GDM1 (cell line): ENCODE measurements around the gene MFSD1.

Experiments used
- DNase-seq: peaks from one replicate; lab custom pipeline; 2025; lab: John Stamatoyannopoulos, UW

The MFSD1 gene

DNA sequence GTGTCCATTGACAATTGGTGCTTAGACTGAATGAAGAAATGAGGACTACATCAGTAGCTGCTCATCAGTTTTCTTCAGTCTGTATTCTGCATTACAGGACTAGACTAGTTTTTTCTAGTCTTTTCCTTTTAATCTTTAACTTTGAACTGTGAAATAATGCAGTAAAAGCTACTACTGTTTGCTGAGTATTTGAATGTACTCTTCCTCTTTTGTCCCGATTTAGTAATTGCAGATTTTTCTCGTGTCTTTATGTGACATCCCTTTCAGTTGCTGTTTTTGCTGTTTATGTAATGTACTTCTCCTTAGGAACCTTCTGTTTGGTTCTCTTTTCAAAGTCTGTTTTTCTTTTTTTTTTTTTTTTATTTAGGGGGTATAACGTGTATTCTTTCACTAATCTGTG, 17.4 kb downstream of the MFSD1 start:
- DNase-seq = no peak

DNA sequence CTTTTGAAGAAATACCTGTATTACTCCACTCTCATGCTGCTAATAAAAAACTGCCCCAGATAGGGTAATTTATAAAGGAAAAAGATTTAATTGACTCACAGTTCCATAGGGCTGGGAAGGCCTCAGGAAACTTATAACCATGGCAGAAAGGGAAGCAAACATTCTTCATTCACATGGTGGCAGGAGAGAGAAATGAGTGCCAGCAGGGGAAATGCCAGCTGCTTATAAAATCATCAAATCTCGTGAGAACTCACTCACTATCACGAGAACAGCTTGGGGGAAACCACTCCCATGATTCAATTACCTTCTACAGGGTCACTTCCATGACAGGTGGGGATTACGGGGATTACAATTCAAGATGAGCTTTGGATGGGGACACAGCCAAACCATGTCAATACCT, 18.7 kb downstream of the MFSD1 start:
- DNase-seq = no peak

DNA sequence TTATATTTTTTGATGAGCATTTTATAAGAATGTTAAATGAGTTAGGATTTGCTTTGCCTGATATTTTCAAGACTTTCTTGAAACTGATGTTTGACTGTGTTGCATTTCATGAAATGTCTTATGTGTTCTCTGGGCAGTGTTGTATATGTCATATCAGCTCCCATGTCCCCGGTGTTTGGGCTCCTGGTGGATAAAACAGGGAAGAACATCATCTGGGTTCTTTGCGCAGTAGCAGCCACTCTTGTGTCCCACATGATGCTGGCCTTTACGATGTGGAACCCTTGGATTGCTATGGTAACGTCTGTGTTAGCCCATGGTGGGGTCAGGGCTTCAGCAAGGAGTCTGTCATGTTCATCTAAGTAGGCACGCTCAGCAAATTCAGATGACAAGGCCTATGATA, 20.0 kb downstream of the MFSD1 start:
- no peak for DNase-seq

DNA sequence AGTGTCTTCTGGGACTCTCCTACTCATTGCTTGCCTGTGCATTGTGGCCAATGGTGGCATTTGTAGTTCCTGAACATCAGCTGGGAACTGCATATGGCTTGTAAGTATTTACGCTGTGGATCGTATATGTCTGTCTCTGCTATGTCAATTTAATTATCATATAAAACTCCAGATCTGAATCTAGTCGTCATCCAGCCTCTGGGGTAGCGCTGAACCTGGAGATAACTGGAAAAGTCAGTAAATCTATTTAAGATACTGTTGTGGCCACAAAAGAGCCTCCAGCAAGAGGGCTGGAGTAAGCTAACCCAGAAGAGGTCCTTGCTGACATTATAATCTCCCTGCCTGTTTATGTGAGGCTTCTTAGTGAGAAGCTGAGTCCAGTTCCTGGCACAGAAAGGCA, 21.6 kb downstream of the MFSD1 start:
- DNase-seq = no peak

DNA sequence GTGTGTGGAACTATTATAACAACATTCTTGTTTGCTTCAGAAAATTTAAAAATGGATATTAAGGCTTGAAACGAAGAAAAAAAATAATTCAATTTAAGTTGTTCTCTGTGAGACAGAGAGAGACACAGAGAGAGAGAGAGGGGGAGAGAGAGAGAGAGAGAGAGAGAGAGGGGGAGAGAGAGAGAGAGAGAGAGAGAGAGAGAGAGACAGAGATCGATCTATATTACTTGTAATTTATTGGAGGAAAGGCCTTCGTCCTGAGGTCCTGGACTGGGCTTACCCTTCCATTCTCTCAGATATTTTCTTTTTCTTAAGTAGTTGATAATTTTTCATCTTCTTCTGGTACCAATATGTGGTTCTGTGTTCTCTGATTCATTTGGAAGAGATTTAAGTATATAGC, 25.9 kb downstream of the MFSD1 start:
- DNase-seq = no peak

DNA sequence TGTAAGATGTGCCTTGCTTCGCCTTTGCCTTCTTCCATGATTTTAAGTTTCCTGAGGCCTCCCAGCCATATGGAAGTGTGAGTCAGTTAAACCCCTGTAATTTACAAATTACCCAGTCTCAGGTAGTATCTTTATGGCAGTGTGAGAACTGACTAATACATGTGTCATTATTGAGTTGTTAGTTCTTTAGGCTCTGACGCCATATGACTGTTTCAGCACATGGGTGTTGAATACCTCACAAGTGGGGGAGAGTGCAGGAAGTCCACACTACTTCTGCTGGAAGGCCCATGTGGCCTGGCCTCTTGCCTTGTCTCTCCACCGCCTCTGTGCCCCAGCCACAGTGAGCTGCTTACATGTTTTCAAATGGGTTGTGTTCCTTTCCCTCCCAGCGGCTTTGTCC, 28.5 kb downstream of the MFSD1 start:
- DNase-seq = no peak

DNA sequence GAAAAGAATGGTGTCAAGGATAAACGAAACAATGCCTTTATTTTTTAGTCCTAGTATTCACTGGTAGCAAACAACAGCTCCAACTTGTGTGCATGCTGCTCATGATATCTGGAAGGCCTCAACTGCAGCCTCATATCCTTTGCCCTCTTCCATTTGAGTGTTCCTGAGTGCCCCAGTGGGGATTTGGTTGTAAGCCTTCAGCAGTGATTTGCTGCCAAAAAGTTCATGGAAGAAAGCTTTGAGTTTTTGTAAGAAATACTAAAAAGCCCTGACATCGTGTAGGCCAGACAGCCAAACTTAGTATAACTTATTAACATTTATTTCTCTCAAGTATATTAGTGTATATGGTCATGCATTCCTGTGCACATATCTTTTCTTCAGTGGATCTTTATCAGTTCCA, 30.0 kb downstream of the MFSD1 start:
- no peak for DNase-seq

DNA sequence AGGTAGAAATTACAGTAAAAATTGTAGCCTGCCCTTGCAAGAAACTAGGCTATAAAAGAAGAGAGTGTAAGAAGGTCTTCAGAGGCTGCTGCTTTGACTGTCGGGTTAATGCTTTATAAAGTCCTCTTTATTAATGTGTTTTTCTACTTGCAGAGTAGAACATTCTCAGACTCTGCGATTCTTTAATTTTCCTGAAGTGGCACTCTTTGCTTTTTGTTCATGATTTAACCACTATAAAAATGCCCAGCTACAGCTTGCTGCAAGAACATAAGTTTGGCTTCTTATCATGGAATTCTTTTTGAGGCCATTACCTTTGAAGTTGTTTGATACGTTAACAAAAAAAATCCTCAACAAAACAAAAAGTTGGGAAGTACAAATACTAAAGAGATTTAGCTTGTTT, 33.8 kb downstream of the MFSD1 start:
- DNase-seq = no peak

DNA sequence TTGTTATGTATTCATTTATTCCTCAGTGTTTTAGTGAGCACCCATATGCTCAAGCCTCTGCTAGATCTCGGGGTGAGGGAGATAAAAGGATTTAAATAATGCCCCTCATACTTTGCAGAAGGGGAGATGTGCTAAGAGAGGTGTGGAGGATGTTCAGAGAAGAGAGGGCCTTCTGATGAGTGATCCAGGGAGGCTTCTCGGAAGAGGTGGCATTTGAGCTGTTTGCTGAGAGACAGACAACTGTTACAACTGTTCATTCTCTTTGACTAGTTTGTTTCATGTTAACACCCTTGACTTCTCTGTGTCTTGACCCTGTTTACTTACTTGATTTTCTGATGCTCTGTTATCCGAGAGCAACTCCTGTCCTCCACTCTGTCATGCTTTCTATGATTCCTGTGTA, 34.5 kb downstream of the MFSD1 start:
- no peak for DNase-seq

DNA sequence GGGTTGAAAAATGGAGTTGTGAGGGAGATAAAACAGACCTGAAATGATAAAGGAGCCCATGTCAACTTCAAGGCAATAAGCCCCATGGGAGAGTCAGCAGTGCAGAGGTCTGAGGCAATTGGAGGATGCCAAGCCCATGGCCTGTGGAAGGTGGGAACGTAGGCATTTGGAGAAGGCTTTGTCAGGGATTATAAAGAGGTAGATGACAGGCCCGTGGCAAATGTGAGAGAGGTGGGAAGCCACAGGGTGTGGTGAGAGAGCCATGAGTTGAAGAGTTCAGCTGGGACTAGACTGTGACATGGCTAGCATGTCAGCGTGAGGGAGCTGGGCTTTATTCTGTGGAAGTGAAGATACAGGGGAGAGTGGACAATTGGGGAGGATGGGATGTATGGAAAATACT, 35.4 kb downstream of the MFSD1 start:
- no peak for DNase-seq

DNA sequence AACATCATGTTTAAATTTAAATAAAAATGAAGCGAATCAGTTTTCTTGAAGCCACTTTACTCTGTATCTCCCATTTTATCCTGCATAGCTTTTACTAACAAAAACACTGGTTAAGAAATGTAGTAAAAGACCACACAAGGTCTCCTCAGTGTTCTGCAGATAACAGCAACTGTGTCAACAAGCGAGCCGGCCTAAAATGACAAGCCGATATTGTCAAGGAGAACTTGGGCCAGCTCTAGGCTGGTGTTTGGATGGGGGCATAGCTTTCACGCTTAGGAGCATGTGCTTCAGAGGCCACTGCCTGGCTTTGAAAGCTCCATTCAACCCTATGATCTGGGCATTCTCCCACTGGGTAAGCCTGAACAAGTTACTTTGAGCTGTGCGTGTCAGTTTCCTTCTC, 38.1 kb downstream of the MFSD1 start:
- no peak for DNase-seq

DNA sequence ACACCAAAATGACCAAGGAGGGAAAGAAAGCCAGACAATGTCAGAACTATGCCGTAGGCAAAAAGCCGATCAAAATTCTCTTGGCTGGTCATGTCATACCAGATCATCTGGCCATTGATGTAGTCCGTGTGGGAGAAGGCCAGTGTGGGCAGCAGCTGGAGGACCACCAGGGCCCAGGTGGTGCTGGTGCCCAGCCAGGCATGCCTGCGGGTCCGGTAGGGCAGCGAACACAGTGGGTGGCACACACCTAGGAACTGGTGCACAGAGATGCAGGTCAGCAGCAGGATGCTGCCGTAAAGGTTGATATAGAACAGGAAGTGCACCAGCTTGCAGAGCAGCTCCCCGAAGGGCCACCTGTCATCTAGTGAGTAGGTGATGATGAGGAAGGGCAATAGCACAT, 39.5 kb downstream of the MFSD1 start:
- no peak for DNase-seq

DNA sequence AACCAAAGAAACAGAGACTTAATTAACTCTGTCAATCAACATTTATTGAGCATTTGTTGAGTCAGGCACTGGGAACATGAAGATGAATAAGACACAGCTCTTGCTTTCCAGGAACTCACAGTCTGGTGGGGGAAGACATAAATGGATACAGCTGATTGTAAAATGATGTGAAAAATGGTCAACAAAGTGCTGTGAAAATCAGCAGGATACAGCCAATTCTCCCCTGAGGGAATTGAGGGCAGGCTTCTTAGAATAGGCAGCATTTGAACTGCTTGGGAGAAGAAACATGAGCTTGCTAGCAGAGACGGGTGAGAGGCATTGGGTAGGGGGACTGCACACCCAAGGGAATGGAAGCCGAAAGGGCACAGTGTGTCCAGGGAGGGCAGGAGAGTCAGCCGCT, 41.1 kb downstream of the MFSD1 start:
- no peak for DNase-seq

DNA sequence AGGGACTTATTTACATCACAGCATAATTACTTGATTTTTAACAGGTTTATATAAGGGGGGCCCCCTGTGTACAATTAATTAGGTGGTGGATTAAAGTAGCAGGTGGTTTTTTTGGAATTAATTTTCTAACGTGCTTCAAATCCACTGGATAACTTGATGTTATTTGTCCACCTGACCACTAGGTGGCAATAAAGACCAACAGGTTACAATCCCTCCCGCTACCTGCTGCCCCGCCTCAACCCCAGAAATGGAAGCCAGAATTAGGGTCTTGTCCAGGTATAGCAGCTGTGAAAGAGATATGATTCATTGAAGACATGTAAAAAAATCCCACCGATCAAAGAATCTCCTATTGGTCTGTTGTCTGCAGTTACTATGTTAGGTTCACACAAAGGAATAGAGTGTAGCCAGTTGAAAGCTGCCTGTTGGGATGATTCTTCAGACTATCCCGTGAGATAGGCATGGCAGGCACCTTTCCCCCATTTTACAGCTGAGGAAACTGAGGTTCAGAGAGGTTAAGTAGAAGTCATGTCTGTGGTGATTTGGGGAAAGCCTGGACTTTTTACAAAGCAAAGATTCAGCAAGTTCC, 44.0 kb downstream of the MFSD1 start:
- no peak for DNase-seq

DNA sequence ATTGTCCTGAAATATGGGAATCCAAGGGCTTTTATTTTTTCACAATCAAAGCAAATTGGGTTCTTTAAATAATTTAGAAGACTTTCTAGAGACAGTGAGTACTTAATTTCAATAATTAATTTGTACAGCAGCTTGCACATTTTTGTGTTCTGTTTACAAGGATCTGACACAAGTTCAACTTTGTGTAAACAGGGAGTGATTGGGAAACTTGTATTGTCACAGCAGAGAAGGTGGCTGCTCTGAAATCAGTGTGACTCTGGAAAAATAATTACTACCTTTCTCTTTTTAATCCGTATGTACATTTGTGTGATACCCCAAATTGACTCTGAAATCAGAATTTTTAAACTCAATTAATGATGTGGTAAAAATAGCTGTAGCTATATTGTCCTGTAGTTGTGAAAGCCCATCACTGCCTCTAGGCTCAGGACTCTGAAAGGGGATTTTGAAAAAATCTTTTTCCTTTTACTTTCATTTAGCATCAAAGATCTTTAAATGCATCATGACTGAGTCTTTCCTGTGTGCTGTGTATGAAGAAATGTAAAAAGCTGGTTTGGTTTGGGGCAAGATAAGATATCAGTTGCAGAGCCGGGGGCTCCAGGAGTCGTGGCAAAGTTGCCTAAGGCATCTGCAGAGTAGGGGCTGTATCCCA, 45.1 kb downstream of the MFSD1 start:
- no peak for DNase-seq

DNA sequence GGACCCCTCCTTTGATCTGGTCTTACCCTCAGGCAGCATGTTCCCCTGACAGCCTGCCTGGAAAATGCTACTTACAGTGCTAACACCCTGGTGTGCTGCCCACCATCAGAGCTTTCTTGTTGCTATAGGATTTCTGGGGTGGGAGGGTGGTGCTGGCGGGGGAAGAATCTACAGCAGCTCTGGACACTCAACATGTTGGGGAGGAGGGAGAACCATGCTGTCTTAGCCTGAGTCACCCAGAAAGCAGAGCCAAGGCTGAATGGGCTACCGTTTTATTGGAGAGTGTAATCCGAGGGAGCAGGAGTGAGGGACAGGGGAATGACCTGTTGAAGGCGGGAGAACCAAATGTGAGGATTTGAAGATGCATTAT, 45.6 kb downstream of the MFSD1 start:
- no peak for DNase-seq

DNA sequence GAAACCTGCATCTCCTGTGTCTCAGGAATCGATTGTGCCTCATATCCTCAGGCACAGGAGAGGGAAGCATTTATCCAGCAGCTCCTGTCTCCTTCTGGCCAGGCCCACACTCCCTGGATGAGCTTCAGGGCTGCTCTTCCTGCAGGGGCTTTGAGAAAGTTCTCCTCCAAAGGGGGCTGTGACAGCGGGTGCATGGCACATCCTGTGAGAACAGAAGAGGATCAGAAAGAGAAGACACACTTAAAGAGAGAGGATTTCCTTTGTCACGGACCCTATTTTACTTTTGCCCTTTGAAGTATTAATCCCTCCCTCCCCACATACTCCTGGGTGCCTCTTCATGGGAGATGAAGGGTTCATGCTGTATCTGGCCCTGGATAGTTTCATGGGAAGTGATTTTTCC, 46.0 kb downstream of the MFSD1 start:
- no peak for DNase-seq

DNA sequence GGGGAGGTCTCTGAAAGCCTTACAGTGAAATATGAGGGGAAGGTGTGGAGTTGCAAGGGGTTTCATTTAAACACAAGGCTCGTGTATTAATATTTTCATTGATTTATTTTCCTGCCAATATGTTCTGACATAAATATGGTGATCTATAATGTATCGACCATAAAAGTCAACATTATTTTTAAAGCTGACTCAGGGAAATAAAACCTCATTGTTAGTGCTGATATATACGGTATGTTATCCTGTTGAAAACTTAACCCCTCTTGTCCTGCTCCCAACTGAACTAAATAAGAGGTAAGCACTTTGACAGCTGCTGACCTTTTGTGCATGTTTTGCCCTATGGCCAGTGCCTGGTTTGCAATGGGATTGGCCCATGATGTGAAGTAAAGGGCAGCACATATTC, 47.9 kb downstream of the MFSD1 start:
- DNase-seq = no peak

DNA sequence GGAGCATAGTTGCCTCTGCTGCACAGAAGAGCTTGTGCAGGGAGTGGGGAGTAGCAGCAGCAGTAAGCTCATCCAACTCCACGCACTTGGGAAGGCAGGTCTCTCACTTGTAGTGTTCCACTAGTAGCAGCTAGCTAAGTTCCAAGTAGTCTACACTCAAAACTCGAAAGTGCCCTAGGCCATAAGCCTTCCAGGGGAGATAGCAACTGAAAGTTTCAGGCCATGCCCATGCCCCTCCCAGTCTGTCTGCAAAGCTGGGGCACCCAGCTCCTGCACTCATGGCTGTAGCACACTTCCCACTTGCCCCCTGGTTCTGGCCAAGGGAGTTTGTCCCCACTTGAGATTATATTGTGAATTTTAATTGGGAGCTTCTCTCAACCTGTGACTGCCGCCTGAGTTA, 57.5 kb downstream of the MFSD1 start:
- DNase-seq = no peak

DNA sequence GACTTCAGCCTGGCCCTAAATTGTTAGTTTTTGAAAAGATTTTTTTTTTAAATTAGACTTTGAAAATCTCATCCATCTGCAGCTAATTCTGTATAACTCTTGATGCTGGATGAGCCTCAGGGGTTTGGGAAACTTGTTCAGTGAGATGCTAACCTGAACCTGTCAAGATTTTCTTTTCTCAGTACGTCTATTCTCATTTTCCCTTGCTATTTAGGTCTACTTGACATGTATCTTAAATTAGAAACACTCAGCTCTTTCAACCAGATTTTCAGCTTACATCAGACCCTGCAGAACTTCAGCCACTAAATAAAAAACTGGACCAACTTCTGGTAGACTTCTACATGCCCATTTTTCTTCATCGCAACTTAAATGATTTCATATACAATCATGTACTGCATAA, 61.4 kb downstream of the MFSD1 start:
- DNase-seq = no peak

DNA sequence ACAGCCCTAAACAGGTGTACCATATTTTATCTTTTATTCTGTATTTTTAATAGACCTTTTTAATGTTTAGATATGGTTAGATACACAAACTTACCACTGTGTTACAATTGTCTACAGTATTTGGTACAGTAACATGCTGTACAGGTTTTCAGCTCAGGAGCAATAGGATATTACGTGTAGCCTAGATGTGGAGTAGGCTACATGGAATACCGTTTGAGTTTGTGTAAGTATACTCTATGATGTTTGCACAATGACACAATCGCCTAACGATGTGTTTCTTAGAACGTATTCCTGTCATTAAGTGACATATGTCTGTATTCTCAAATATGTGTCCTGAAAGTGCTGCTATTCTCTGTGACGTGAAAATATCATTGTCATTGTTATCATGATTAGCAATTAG, 62.6 kb downstream of the MFSD1 start:
- no peak for DNase-seq

DNA sequence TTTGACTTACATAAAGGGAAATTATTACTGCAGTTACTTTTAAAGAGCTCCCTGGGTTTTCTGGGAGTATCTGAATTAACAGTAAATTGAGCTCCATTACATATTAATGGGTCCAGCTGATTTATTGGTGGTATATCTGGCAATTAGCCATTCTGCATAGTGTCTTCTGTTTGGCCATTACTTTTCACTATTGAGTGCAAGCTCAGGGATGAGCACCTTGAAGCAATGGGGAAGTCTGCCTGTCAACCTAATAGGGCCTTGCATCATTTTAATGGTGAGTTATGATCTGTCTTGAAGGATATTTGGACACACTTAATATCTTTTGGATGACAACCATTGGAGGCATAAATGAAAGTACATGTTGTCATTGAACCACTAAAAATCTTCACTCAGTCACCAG, 73.8 kb downstream of the MFSD1 start:
- DNase-seq = no peak
